B cell (primary cell): ENCODE data around the gene DENND1A. TPM values are rescaled to one million over a fixed set of nuclear protein-coding genes. Genes with fewer than 3 reads are reported as not detected.
"Not testable (repeated sequence)": the region's sequence is repeated elsewhere in the genome, so short reads cannot be mapped to it uniquely, and the experiment has no call there.

ENCODE experiments used
- ATAC-seq: fragments of 200-7000 bp; cut with Tn5 transposase; one replicate; pipeline ENCODE4 v1.10.0; 2021; ENCODE audit warnings: low read depth, mild to moderate bottlenecking, moderate number of reproducible peaks, moderate library complexity
- CTCF ChIA-PET: fragments of 350-600 bp; sonication (Branson Sonifier 250); formaldehyde crosslinking; loops from one replicate; lab custom pipeline; 2021; ENCODE audit warnings: antibody characterized with exemption, inconsistent platforms; lab: Charles Lee
- POLR2A ChIA-PET: fragments of 350-600 bp; sonication (Branson Sonifier 250); formaldehyde crosslinking; loops from one replicate; lab custom pipeline; 2021; ENCODE audit warnings: antibody characterized with exemption; lab: Charles Lee
- DNase-seq: peaks from one replicate; pipeline ENCODE4 v3.0.0; 2013
- H2AFZ ChIP-seq: 2 replicates; pipeline ENCODE4 v1.6.1; 2012; ENCODE audit warnings: mild to moderate bottlenecking, low read depth, low read length; ENCODE audit not compliant: insufficient read depth, poor library complexity, severe bottlenecking
- H3K27ac ChIP-seq, 2 donors: 1 replicate in 1 of 2; 2 replicates in 1 of 2; pipeline ENCODE4 v1.5.1; 2012 to 2013; ENCODE audit warnings: low read length in 2 of 2, mild to moderate bottlenecking in 2 of 2, moderate library complexity in 1 of 2
- H3K27me3 ChIP-seq, 4 experiments: fragments of 200-600 bp in 1 of 4; sonication (generic) in 1 of 4; replicated peaks in 1 of 4; 1 replicate in 2 of 4; 2 replicates in 2 of 4; pipeline versions ENCODE4 v1.6.1 to v1.7.0; 2013 to 2016; ENCODE audit warnings: low read length in 3 of 4, mild to moderate bottlenecking in 2 of 4, mixed read lengths in 1 of 4, moderate library complexity in 1 of 4; ENCODE audit not compliant: insufficient read depth in 4 of 4, control insufficient read depth in 3 of 4; ENCODE audit errors: control extremely low read depth in 1 of 4
- H3K36me3 ChIP-seq, 2 experiments: replicated peaks in 1 of 2; 1 replicate in 1 of 2; 2 replicates in 1 of 2; pipeline versions ENCODE4 v1.6.1 to v1.7.1; 2013; ENCODE audit warnings: low read length in 1 of 2; ENCODE audit not compliant: insufficient read depth in 2 of 2, control insufficient read depth in 1 of 2; ENCODE audit errors: control extremely low read depth in 1 of 2, extremely low read depth in 1 of 2
- H3K4me1 ChIP-seq, 2 donors: fragments of 200-600 bp in 1 of 2; sonication (generic) in 1 of 2; 1 replicate in 1 of 2; 2 replicates in 1 of 2; pipeline versions ENCODE4 v1.5.1 to v1.6.1; 2013 to 2017; ENCODE audit warnings: low read length in 2 of 2; ENCODE audit not compliant: control insufficient read depth in 2 of 2, insufficient read depth in 2 of 2
- H3K4me2 ChIP-seq: replicated peaks from 2 replicates; pipeline ENCODE3; 2012; ENCODE audit warnings: mild to moderate bottlenecking, low read depth, low read length; ENCODE audit not compliant: poor library complexity, severe bottlenecking
- H3K4me3 ChIP-seq, 5 experiments: fragments of 200-600 bp in 1 of 5; sonication (generic) in 1 of 5; 1 replicate in 3 of 5; 2 replicates in 2 of 5; pipeline versions ENCODE4 v1.5.1 to v1.7.0; 2011 to 2016; ENCODE audit warnings: low read length in 4 of 5, mild to moderate bottlenecking in 4 of 5, low read depth in 2 of 5, control low read depth in 1 of 5, moderate library complexity in 1 of 5; ENCODE audit not compliant: insufficient read depth in 1 of 5; ENCODE audit errors: control extremely low read depth in 1 of 5, extremely low read depth in 1 of 5
- H3K79me2 ChIP-seq: fragments of 200-600 bp; sonication (generic); one replicate; pipeline ENCODE4 v1.6.0; 2016; ENCODE audit warnings: low read length; ENCODE audit not compliant: control insufficient read depth, insufficient read depth
- H3K9ac ChIP-seq: fragments of 200-600 bp; sonication (generic); 2 replicates; pipeline ENCODE4 v1.6.1; 2017; ENCODE audit warnings: mild to moderate bottlenecking, low read length, moderate library complexity
- H3K9me3 ChIP-seq, 3 donors: one replicate each; pipeline versions ENCODE4 v1.6.1 to v1.7.1; 2013; ENCODE audit warnings: low read length in 2 of 3; ENCODE audit not compliant: control insufficient read depth in 2 of 3, insufficient read depth in 1 of 3; ENCODE audit errors: control extremely low read depth in 1 of 3
- H4K20me1 ChIP-seq: 2 replicates; pipeline ENCODE4 v1.6.0; 2012; ENCODE audit warnings: mild to moderate bottlenecking, low read length; ENCODE audit not compliant: insufficient read depth, control insufficient read depth, poor library complexity, severe bottlenecking
- H3K27ac Mint-ChIP-seq: one replicate; pipeline ENCODE4 v1.8.0; 2021; ENCODE audit warnings: mixed read lengths
- H3K27me3 Mint-ChIP-seq: one replicate; pipeline ENCODE4 v1.8.0; 2021; ENCODE audit warnings: mixed read lengths
- H3K4me1 Mint-ChIP-seq: one replicate; pipeline ENCODE4 v1.8.0; 2021; ENCODE audit warnings: mixed read lengths
- H3K4me3 Mint-ChIP-seq: one replicate; pipeline ENCODE4 v1.8.0; 2021; ENCODE audit warnings: mixed read lengths
- H3K9me3 Mint-ChIP-seq: one replicate; pipeline ENCODE4 v1.8.0; 2022; ENCODE audit warnings: mixed read lengths; ENCODE audit not compliant: insufficient read depth
- CTCF ChIP-seq: fragments of 200-600 bp; IDR thresholded peaks from one replicate; pipeline ENCODE4 v1.8.0; 2022; ENCODE audit warnings: antibody characterized with exemption, mild to moderate bottlenecking
- EZH2 ChIP-seq: IDR thresholded peaks from 2 replicates; pipeline ENCODE4 v1.6.1; 2012; ENCODE audit warnings: borderline replicate concordance, low read depth, mild to moderate bottlenecking, moderate library complexity, low read length; ENCODE audit not compliant: insufficient read depth, poor library complexity, severe bottlenecking
- WGBS: methylation state at CpG from one replicate; pipeline ENCODE4 v1.1.5; 2013; ENCODE audit warnings: missing lambda C conversion rate; ENCODE audit not compliant: insufficient coverage; 5-methylcytosine and 5-hydroxymethylcytosine counted together
- intact Hi-C: fragments of 100-400 bp; cut with micrococcal nuclease; formaldehyde crosslinking; loops from one replicate; pipeline ENCODE4 v1.10.0; 2022
- polyA plus RNA-seq: library from polyadenylated mRNA; depleted of rRNA; stranded (reverse); fragments of >200 nt; gene quantifications from 2 replicates; pipeline ENCODE4 v1.2.3, GENCODE V29; 2012
- total RNA-seq, 2 donors: library from RNA; stranded (reverse); fragments of 120-200 nt in 1 of 2; gene quantifications; 1 replicate in 1 of 2; 2 replicates in 1 of 2; pipeline versions ENCODE4 v1.2.3 to v1.2.4, GENCODE V29; 2013 to 2022

The DENND1A gene
- total and polyA plus RNA-seq, 2 donors (not counting 1 experiment from before 2014, with no cell fraction given): 10.8 to 26.0 TPM

DNA sequence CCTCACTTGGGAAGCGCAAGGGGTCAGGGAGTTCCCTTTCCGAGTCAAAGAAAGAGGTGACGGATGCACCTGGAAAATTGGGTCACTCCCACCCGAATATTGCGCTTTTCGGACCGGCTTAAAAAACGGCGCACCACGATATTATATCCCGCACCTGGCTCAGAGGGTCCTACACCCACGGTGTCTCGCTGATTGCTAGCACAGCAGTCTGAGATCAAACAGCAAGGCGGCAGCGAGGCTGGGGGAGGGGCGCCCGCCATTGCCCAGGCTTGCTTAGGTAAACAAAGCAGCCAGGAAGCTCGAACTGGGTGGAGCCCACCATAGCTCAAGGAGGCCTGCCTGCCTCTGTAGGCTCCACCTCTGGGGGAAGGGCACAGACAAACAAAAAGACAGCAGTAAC, 26.4 kb downstream of the DENND1A start:
- ATAC-seq, H3K9me3 Mint-ChIP-seq, H3K9ac ChIP-seq, intact Hi-C loops, H4K20me1 ChIP-seq, CTCF ChIA-PET, H3K4me2 ChIP-seq, H3K27ac ChIP-seq, DNase-seq, H3K27ac Mint-ChIP-seq, POLR2A ChIA-PET, H3K27me3 ChIP-seq, H3K4me3 Mint-ChIP-seq, H3K4me3 ChIP-seq, H3K4me1 ChIP-seq, H3K36me3 ChIP-seq, H2AFZ ChIP-seq, H3K27me3 Mint-ChIP-seq: not testable (repeated sequence)
- peaks cover 11% of the 10 kb centered on the region for H3K4me1 Mint-ChIP-seq
- H3K79me2 ChIP-seq: peaks cover 27% of the 10 kb centered on the region
- H3K9me3 ChIP-seq: peaks cover 0 to 10% (median 0%) of the 10 kb centered on the region in 3 donors
- WGBS: 98% methylated on average over 12 of the region's 18 CpGs

GRCh38 chr9:123894822-123895221, 35.1 kb downstream of the DENND1A start:
- Histone ChIP-seq H3K4me1 (no peaks in the 10 kb centered on the region), H3K4me3 (no peak overlapping the region), H3K36me3 (no peaks in the 10 kb centered on the region), H3K4me2 (no peak overlapping the region), H3K27me3 (no peaks in the 10 kb centered on the region), H4K20me1 (peaks cover 11% of the 10 kb centered on the region), H3K79me2 (peaks cover 47% of the 10 kb centered on the region), H3K9me3 (no peaks in the 10 kb centered on the region), H3K27ac (no peak overlapping the region), H2AFZ (no peak overlapping the region), H3K9ac (no peak overlapping the region)
- no peaks in the 10 kb centered on the region for H3K9me3 Mint-ChIP-seq
- intact Hi-C loops: no loop called here
- CTCF ChIA-PET: no interaction called here
- no peak overlapping the region for H3K4me3 Mint-ChIP-seq
- no peaks in the 10 kb centered on the region for H3K27me3 Mint-ChIP-seq
- POLR2A ChIA-PET: no interaction called here
- H3K4me1 Mint-ChIP-seq: peaks cover 18% of the 10 kb centered on the region
- no peak for TF ChIP-seq CTCF
- no peak for TF ChIP-seq EZH2
- DNase-seq: no peak
- ATAC-seq: no peak
- H3K27ac Mint-ChIP-seq: no peak overlapping the region
